Heart left ventricle (tissue), 16 donors: ENCODE data around the gene OTUD7B. TPM values are rescaled to one million over a fixed set of nuclear protein-coding genes. Genes with fewer than 3 reads are reported as not detected.

Experiments
- ATAC-seq, 4 donors: fragments of 200-7000 bp; cut with Tn5 transposase; one replicate each; pipeline ENCODE4 v1.9.1; 2020 to 2022; ENCODE audit warnings: moderate library complexity in 4 of 4, mild to moderate bottlenecking in 3 of 4, moderate number of reproducible peaks in 1 of 4
- DNase-seq, 5 donors: peaks; one replicate each; pipeline ENCODE4 v3.0.0-alpha.2; 2020
- H3K27ac ChIP-seq, 12 donors: fragments of 200-600 bp; sonication (generic) in 4 of 12; one replicate each; pipeline versions ENCODE4 v1.5.0 to v1.8.0; 2016 to 2022; ENCODE audit warnings: mild to moderate bottlenecking in 2 of 12
- H3K27me3 ChIP-seq, 9 donors: fragments of 200-600 bp; sonication (generic) in 2 of 9; one replicate each; pipeline versions ENCODE4 v1.5.1 to v1.8.0; 2016 to 2022; ENCODE audit warnings: mild to moderate bottlenecking in 3 of 9
- H3K36me3 ChIP-seq, 9 donors: fragments of 200-600 bp; sonication (generic) in 2 of 9; one replicate each; pipeline versions ENCODE4 v1.5.0 to v1.8.0; 2018 to 2022; ENCODE audit warnings: mild to moderate bottlenecking in 2 of 9
- H3K4me1 ChIP-seq, 12 donors: fragments of 200-600 bp; sonication (generic) in 4 of 12; one replicate each; pipeline versions ENCODE4 v1.5.0 to v1.8.0; 2016 to 2022; ENCODE audit warnings: mild to moderate bottlenecking in 3 of 12
- H3K4me3 ChIP-seq, 12 donors: fragments of 200-600 bp; sonication (generic) in 4 of 12; one replicate each; pipeline versions ENCODE4 v1.5.0 to v1.8.0; 2017 to 2022; ENCODE audit warnings: mild to moderate bottlenecking in 9 of 12, moderate library complexity in 4 of 12
- H3K9me3 ChIP-seq, 12 donors: fragments of 200-600 bp; sonication (generic) in 4 of 12; one replicate each; pipeline versions ENCODE4 v1.5.0 to v1.8.0; 2016 to 2022; ENCODE audit warnings: mild to moderate bottlenecking in 1 of 12
- CTCF ChIP-seq, 12 donors: fragments of 200-600 bp; sonication (generic) in 4 of 12; IDR thresholded peaks; one replicate each; pipeline versions ENCODE4 v1.5.0 to v1.8.0; 2018 to 2022; ENCODE audit warnings: antibody characterized with exemption in 12 of 12, mild to moderate bottlenecking in 5 of 12
- POLR2A ChIP-seq, 2 donors: fragments of 450-650 bp; IDR thresholded peaks; one replicate each; pipeline ENCODE4 v1.6.1; 2017; ENCODE audit warnings: antibody characterized with exemption in 2 of 2, mild to moderate bottlenecking in 2 of 2, moderate library complexity in 2 of 2
- WGBS, 4 donors: extraction: QIAGEN DNeasy Blood & Tissue Kit in 2 of 4; methylation state at CpG; one replicate each; pipeline versions ENCODE4 v1.1.5 to v1.1.7; 2013 to 2018; 5-methylcytosine and 5-hydroxymethylcytosine counted together
- intact Hi-C, 10 donors: fragments of 100-400 bp; cut with DNase I; formaldehyde crosslinking; loops; one replicate each; pipeline versions ENCODE4 v1.11.1 to v1.14.2; 2022
- polyA plus RNA-seq, 2 donors: library from polyadenylated mRNA; stranded (reverse); fragments of 200-250 nt; gene quantifications; one replicate each; pipeline ENCODE4 v1.2.3, GENCODE V29; 2013
- total RNA-seq, 9 donors: library from RNA; depleted of rRNA in 2 of 9; stranded (reverse); fragments of >200 nt in 2 of 9; fragmentation: NEBNext Ultra II Directional in 3 of 9; extraction: Animal tissue kit (Norgen Biotek cat#: 25700) in 3 of 9; gene quantifications; one replicate each; pipeline versions ENCODE4 v1.1.0 to v1.2.4, GENCODE V29; 2016 to 2023
- donor health status: ischemic (EF 13 %, LVEDD 7.1; RV severe dilation, severe dysfunction).
- donor health status: healthy with polysubstance abuse.
- donor health status: DM: no; HTN: yes; CAD: no.
- donor health status: DM: no; HTN: no; CAD: no.
- donor health status: ischemic (EF 25% LVEDD 6.9; RV normal size, moderate dysfunction).
- donor health status: ischemic (EF 25% LVEDD 5.7; RV mildly dilated, moderate dysfunction).
- donor health status: healthy.
- donor health status: DM: yes; HTN: yes; CAD: no.
- donor health status: ischemic (EF 35%, LVEDD 5.7; RV mildly dilated, moderate dysfunction).
- donor health status: nonischemic (EF 11% LVEDD 7.7; RV severe dilation, severe dysfunction).
- donor health status: DM: yes; HTN: yes; CAD: no.
- donor health status: PGD.
- donor health status: ischemic (EF 29% LVEDD 5.4; RV normal size, mild dysfunction).
- donor health status: nonischemic (EF 23%, LVEDD 6.1; RV moderate dilation, normal function).

OTUD7B gene
- total and polyA plus RNA-seq, 11 donors: 8.1 to 36.2 (median 24.7) TPM

- TF ChIP-seq POLR2A (IDR thresholded peaks at IDR 0.05) (no peak), CTCF (IDR thresholded peaks at IDR 0.05) (no peak)
- ATAC-seq: peak in 3 of 4 donors; percentile 42 to 59 (median 45)
- intact Hi-C loops: loop anchor here in 1 of 10 donors (2.0 kb wide), 1 partner anchor 17 kb away; no protein-coding TSS in a partner anchor
- Histone ChIP-seq H3K4me1 (peaks cover 0 to 18% (median 0%) of the 10 kb centered on the region in 12 donors), H3K4me3 (peak within 1 kb of the TSS in 11 of 12 donors; percentile 8 to 60 (median 47)), H3K27me3 (peaks cover 0 to 12% (median 0%) of the 10 kb centered on the region in 9 donors), H3K27ac (no peak within 1 kb of the TSS), H3K36me3 (peaks cover 0 to 16% (median 11%) of the 10 kb centered on the region in 9 donors), H3K9me3 (no peaks in the 10 kb centered on the region)
- WGBS, 4 donors: 1 to 3% (median 2%) methylated on average over 17 to 24 of the region's 24 CpGs
- peak in 1 of 5 donors; percentile 37 for DNase-seq
Observed at GRCh38 chr1:149917571-149918144, 92.9 kb downstream of the OTUD7B start, which contains the start of gene SV2A. Gene SV2A, minus strand, starts transcription at chr1:149917844. Its CDS starts 4,004 bp downstream, at chr1:149913840.

- Histone ChIP-seq H3K4me3 (peak overlapping the region in 6 of 12 donors; percentile 28 to 60 (median 55)), H3K27me3 (peaks cover 0 to 12% (median 0%) of the 10 kb centered on the region in 9 donors), H3K4me1 (peaks cover 0 to 18% (median 0%) of the 10 kb centered on the region in 12 donors), H3K9me3 (no peaks in the 10 kb centered on the region), H3K27ac (no peak overlapping the region), H3K36me3 (peaks cover 0 to 8% (median 3%) of the 10 kb centered on the region in 9 donors)
- ATAC-seq (no peak), DNase-seq (no peak)
- TF ChIP-seq CTCF (IDR thresholded peaks at IDR 0.05) (no peak), POLR2A (IDR thresholded peaks at IDR 0.05) (no peak)
- intact Hi-C loops: no loop called here
- WGBS, 4 donors: 12 to 23% (median 13%) methylated on average over 9 to 10 of the region's 10 CpGs
Observed at GRCh38 chr1:149916898-149917252, 93.7 kb downstream of the OTUD7B start.

- ATAC-seq (no peak), DNase-seq (no peak)
- peaks cover 0 to 3% (median 0%) of the 10 kb centered on the region in 9 donors for H3K36me3 ChIP-seq
- no peak overlapping the region for H3K27ac ChIP-seq
- peaks cover 0 to 18% (median 0%) of the 10 kb centered on the region in 12 donors for H3K4me1 ChIP-seq
- H3K27me3 ChIP-seq: peaks cover 0 to 12% (median 0%) of the 10 kb centered on the region in 9 donors
- WGBS, 4 donors: 29 to 31% (median 30%) methylated on average over 7 to 9 of the region's 9 CpGs
- H3K4me3 ChIP-seq: peak overlapping the region in 1 of 12 donors; percentile 55
- TF ChIP-seq CTCF (IDR thresholded peaks at IDR 0.05) (no peak), POLR2A (IDR thresholded peaks at IDR 0.05) (no peak)
- no peaks in the 10 kb centered on the region for H3K9me3 ChIP-seq
- intact Hi-C loops: no loop called here
Observed at GRCh38 chr1:149916193-149916897, 94.2 kb downstream of the OTUD7B start.
